NCI-H82 (cell line): ENCODE measurements around the gene CTNND2.

Source experiments
- DNase-seq: peaks from one replicate; lab custom pipeline; 2025; lab: John Stamatoyannopoulos, UW

CTNND2 gene

DNA sequence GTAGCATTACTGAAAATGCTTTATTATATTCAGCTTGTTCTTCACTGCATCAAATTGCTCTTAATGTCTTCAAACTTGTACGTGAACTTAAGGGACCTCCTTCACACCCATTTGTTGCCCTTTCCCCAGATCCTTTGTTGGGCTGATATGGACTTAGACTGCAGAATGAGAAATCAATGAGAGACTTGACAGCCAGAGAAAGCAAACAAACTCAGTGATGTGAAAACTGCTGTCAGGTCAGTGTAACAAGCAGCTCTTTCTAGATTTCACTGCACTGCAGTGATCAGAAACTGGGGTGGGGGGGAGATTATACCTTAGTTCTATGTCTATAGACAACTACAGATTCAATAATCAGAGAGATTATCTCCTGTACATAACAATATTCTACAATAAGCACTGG lies 652.2 kb downstream of the CTNND2 start:
- DNase-seq: no peak

DNA sequence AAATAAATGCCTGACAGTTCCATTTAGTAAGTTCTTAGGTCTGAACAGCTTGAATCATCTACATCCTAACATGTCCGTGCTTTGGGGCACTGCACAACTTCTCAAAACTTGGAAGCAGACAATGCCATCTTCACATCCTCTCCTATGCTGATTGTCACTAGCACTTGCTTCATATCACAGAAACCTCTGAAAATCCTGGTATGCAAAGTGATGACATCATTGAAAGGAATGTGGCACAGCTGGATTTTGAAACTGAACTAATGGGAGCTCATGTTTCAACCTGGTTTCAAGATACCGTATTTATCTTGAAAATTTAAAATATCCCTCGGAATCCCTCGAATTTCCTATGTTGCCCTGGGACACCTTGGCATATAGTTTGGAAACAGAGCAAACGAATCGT lies 653.0 kb downstream of the CTNND2 start:
- no peak for DNase-seq

DNA sequence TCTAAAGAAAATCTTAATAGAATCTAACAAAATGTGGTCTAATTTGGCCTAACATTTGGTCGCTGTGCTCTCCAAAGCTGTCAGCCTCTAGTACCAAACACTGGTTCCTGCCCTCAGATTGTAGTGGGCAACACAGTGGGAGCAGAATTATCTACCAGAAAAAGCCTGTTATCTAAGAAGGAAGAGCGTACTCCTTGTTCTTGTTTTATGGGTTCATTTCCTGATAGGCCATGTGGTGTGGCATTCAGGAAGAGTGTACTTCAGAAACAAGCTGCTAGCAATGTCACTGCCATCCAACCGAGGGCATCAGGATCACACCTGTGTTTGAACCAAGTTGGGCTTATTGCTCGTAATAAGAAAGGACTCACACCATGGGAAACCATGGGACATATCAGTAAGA lies 655.3 kb downstream of the CTNND2 start:
- DNase-seq: no peak

DNA sequence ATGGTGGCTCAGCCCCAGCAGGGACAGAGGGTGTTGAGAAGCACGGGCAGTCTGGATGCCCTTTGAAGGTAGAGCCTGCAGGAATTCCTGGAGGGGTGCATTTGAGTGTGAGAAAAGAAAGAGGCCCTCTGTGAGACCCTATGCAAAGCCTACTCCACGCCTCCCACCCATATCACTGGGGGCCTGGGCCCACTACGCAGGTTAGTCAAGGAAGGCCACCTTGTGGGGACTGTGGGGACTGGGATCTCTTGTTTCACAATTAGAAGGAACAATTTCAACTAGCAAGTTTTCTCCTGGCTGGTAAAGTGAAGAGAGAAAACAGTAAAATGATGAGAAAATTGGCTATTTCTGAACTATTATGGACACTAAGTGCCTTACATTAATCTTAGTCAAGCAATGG lies 657.0 kb downstream of the CTNND2 start:
- no peak for DNase-seq

DNA sequence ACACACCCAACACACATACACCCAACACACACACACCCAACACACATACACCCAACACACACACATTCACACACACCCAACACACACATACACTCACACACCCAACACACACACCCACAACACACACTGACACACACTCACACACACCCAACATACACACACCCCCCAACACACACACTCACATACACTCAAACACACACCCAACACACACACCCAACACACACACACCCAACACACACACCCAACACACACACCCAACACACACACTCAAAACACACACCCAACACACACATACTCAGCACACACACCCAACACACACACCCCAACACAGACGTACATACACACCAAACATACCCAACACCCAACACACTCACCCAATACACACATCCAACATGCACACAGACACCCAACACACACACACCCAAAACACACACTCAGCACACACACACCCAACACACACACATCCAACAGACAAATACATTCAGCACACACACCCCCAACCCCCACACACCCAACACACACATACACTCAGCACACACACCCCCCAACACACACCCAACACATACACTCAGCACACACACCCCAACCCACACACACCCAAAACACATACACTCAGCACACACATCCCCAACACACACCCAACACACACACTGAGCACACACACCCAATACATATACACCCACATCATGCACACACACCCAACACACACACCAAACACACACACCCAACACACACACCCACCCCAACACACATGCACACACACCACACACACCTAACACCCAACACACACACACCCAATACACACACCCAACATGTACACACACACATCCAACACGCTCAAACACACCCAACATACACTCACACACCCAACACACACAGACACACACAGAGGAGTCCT lies 663.7 kb downstream of the CTNND2 start:
- DNase-seq: no peak

DNA sequence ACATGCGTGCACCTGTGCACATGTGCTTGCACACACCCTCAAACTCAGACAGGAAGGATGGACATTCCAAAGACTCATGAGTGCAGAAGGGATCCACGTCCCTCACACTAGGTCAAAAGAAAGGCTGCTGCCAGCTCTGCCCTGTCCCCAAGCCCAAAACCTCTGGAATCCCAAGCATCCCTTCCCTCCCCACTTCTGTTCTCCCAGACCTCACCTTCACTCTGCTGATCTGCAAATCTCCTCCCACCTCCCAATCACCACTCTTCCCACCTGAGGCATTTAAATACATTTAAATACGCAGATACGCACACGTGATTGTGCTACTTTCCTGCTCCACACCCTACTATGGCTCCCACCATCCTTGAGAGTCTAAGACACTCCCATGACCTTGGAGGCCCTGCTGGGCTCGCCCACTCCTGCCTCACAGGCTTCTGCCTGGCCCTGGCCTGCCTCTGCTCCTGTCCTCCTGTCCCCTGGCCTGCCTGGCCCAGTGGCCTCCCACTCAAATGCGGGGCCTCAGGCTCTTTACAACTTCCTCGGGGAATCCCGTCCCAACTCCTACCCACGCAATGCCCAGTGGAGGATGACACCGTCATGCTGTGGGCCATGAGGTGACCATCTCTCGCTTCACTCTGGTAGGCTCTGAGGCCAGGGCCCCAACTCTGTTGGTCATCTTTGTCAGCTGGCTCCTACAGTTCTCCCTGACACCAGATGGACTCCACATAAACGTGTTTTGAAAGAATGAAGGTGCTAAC lies 664.8 kb downstream of the CTNND2 start:
- DNase-seq: no peak

DNA sequence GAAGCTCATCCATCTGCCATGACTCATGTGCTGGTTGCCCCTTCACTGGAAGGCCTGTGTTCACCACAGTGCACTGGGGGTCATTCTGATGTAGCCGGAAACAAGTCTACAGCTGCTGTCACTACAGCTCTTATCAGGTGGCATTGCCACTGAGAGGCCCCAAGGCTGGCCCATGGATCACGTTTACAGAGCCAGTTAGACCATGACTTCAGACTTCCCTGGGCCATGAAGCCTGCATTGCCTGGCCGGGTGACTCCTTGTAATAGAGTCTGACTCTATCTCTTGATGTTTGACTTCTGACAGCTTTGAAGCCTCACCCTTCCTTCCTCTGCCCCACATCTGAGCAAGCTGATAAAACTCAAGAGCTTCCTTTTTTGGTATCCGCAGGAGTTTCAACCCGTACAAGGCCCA lies 669.7 kb downstream of the CTNND2 start:
- DNase-seq: peak; percentile 4

DNA sequence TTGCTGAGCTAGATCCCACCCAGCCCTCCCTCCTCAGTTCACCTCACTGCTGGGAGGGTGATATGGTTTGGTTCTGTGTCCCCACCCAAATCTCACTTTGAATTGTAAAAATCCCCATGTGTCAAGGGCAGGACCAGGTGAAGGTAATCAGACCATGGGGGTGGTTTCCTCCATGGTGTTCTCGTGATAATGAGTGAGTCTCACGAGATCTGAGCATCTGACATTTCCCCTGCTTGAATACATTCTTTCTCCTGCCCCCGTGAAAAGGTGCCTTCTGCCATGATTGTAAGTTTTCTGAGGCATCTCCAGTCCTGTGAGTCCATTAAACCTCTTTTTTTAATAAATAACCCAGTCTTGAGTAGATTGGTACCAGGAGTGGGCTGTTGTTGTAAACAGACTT lies 673.4 kb downstream of the CTNND2 start:
- DNase-seq: no peak

DNA sequence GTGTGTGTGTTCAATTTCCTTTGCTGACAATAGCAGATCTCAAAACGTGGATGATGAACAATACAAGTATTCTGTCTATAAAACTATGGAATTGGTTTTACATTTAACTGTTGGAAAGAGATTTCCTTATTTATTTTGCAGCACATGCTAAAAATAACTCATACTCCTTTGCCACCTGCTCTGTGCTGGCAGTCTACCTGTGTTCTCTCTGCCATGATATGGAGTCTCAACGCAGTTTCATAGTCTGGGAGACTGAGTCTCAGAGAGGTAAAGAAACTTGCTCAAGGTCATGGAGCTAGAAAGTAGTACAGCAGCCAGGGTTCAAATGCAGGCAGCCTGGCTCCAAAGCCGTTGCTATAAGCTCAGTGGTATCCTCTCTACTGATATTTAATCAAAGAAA lies 677.2 kb downstream of the CTNND2 start:
- DNase-seq: no peak

DNA sequence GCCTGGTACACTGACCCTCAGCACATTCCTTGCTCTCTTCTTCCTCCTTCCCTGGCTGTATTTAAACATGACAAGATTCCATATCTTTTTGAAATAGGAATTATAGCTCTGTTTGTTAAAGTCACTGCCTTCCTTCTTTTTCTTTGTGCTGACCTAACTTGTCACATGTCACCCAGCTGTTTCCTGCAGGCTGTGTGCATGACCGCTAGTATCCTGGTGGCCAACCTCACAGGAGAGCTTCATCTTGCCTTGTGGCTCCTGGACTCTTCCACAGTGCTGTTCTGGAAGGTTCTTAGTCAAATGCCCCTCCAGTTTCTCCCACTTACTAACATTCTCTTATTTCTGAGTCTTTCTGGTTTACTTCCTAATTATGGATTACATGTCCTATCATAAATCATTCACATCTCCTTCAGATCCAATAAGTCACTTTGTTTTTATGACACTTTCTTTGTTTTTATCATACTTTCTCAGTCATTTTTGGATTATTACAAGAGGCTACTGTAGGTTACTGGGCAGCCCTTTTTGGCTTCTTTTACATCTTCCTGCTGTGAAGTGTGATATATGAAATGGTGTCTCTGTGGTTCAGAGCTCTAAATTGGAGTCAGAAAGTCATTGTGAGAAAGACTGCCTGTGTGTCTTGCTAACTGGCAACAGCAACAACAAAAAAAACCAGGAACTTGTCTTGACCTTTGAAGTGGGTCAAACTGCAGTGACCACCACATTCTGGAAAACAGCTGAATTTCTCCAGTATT lies 679.6 kb downstream of the CTNND2 start:
- DNase-seq: no peak

DNA sequence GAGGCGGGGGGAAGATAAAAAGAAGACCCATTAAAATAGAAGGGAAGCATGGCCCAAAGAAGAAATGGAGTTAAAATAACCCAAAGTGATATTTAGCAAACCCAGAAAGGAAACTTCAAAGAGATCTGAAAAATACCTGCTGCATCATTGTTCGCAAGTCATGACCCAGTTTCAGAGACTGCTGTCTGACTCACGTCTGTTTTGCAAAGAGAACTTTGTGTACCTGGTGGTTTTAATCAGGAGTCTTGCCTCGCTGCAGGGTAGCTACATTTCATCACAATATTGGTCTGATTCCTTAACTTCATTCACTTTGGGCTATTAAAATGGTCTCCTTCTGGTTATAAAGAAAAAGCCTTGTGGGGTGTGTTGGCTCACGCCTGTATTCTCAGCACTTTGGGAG lies 682.1 kb downstream of the CTNND2 start:
- DNase-seq: no peak

DNA sequence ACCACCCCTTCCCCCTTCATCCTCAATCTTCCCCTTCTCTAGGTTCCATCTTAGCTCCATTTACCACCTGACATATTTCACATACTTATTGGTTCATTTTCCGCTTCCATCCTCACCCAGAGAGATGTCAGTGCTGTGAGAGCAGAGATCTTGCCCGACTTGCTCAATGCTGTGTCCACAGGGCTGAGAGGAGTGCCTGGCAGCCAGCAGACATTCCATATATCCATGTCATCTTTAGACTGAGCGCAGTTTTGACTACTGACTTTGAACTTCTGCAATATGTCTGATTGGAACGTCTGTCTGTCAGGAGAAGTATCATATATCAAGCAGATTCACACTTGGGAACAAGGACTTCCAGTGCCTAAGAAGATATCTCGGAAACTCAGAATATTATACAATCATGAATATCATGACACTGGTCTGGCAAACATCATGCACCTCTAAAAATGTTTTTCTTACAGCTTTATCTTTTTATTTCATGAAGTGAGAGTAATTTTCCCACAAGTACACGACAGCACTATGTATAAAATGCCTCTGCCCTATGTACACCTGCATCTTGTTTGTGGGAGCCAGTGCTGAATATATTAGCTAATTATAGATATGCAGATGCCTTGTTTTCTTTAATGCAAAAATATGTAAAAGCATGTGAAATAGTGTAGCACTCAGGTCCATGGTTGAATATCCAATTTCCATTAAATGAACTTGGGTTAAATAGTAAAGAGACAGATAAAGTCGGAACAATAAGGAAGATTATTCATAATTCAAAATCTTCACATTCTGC lies 689.2 kb downstream of the CTNND2 start:
- DNase-seq: no peak

DNA sequence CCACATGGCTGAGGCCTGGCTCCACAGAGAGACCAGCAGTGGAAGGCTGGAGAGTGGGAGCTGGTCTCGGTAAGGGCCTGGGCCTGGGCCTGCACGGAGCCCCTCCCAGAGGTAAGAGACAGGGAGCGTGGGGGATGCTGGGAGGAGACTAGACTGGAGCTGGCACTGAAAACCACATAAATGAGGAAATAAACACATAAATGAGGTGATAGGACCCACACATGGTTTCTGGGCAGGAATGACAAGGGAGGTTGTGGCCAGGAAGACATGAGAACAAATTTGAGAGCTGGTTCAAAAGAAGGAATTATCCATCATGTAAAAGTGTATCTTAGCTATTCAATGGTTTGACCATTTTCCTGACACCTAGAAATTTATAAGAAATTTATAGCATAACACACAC lies 691.5 kb downstream of the CTNND2 start:
- no peak for DNase-seq

DNA sequence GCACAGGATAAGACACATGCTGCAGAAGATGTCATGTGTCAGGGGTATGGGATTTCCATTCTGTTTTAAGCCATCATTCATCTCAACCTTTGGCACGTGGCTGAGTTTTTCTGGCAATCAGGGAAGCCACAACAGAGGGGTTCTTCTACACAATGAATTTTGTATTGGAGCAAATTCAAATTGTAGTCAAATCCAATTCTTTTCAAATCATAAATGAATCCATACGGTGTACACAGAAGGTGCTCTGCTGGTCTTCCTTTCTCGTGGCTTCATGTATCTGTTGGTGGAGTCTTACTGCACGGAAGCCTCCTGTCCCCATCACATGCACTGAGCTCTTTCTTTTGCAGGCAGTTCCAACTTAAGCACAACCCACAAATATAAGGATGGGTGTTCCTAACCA lies 706.5 kb downstream of the CTNND2 start:
- DNase-seq: no peak

DNA sequence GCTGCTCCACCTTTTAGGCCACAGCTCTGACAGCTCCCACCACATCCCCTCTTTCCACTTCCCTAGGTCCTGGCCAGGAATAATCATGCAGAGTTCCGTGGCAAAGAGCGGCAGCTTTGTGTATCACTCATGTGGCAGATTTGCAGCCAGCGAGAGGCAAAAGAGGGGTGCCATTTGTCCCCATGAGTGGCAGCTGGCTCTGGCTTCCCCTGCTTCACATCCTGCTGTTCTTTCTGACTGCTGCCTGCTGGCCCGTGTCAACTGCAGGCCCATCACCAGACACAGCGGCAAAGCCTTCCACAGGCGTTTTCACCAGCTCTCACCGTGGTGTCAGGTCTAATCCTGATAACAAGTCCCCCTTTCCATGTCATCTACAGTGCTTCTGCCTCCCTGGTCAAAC lies 712.6 kb downstream of the CTNND2 start:
- DNase-seq: no peak

DNA sequence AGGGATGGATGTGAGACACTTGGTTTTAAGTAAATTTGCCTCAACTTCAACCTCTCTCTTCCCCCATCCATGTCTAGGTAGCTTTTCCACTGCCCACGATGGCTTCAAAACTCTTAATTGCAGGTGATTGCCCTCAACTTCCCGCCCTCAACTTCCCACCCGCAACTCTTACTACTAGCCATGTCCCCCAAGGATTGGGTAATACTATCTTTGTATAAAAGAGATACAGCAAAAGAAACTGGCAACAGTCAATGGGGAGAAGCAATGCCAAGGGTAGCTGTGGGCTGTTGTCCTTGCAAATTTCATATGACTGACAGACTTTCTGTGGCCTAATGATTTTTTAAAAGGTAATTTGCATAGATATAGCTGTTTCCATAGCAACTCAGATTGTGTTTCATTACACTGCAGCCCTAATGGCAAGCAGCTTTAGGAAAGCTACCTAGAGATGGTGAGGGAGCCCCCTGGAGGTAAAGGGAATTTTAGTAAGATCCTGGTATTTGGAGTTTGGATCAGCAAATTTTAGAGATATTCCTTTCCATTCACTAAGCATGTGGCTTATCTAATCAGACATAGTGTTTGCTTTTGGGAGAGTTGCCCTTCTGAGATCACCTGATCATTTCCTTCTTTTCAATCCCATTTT lies 721.7 kb downstream of the CTNND2 start:
- peak; percentile 48 for DNase-seq

DNA sequence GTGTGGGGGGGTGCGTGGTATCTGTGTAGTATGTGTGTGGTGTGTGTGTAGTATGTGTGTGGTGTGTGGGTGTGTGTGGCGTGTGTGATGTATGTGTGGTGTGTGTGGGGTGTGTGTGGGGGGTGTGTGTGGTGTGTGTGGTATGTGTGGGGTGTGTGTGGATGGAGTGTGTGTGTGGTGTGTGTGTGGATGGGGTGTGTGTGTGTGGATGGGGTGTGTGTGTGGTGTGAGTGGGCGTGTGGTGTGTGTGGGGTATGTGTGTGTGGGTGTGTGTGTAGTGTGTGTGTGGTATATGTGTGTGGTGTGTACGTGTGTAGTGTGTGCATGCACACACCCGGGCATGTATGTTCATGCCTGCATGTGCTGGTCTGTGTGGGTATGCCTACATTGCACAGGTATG lies 722.3 kb downstream of the CTNND2 start:
- no peak for DNase-seq

DNA sequence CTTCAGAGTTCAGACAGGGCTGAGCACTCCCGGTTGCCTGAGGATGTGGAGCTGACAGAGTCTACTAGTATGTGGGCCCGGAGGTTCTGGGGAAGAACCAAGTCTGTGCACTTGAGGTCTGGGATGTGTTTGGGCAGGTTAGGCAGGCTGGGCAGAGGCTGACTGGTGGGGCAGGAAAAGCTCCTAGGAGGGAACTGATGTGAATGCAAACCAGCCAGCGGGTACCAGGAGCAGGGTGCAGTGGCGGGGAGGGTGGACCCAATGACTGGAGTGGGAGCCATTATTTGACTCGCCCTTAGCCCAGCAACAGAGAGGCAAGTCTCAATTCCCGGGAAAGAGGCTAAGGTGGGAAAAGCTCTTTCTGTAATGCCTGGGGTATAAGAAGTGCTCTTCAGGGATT lies 723.4 kb downstream of the CTNND2 start:
- DNase-seq: no peak

DNA sequence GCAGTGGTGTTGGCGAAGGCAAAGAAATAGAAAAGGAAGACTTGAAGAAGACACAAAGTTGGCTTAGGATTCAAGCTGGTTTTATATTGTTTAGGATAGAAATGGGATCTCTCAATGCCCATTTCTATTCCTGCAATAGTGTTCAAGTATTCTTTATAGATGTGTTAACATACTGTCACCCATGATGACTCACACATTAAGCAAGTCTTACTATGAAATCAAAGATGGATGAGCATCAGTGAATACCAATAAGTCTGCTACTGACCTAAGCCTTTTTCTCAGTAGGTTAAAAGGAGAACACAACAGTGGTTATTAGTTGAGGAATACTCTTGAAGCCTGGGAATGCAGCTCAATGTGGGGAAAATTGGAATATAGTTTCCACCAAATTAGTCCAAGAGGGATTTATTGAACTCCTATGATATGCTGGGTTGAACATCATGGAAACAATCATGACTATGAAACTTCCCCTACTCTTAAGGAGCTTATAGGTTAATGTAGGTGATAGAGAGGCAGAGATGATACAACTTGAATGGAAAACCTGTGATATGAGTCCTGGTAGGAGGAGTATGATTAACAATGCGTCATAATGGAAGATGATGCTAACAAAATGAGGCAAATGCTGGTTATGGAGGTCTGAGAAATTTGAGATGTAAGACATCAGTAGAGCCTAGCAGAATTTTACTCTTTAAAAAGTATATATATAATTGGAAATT lies 726.1 kb downstream of the CTNND2 start:
- DNase-seq: no peak

DNA sequence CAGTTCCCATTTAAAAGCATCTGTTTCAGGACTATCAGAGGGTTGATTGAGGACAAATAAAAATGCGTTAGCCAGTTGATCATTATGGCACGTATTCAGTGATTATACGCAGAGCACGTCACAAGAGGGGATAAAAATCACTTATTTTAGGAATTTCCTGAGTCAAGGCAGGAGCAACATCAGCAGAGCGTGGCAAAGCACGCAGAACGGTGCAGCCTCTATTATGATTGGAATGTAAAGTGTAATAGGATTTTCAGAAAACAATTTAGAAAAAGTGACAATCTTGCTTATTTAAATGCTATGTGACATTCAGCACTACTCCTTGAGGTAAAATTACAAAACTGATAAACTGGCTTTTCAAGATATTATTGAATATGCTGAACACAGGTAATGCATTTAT lies 729.7 kb downstream of the CTNND2 start:
- no peak for DNase-seq

DNA sequence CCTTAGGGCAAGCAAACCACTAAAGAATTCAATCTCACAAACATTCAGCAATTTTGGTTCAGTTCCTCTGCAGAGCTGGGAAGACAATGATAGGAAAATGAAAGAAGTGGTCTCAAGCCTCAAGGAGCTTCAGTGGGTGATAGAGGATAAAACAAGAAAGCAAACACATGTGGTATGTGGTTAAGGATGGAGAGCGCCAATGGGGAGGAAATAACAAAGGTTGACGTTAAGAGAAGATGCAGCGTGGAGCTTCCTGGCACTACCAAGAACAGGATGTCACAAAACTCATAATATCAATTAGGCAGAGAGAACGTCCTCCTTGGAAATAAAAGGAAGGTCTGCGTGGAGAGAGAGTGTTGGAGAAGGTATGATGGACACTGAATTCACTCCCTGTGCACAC lies 731.8 kb downstream of the CTNND2 start:
- no peak for DNase-seq
